Right lobe of liver (tissue), 4 donors: Measurements from ENCODE around the gene UVRAG.

ENCODE experiments used
- CTCF ChIP-seq, 4 donors: fragments of 200-600 bp in 3 of 4; fragments of 450-650 bp in 1 of 4; IDR thresholded peaks; one replicate each; pipeline versions ENCODE4 v1.5.1 to v1.8.0; 2016 to 2022; ENCODE audit warnings: antibody characterized with exemption in 4 of 4, mild to moderate bottlenecking in 2 of 4
- POLR2A ChIP-seq: fragments of 450-650 bp; IDR thresholded peaks from one replicate; pipeline ENCODE4 v1.6.1; 2017; ENCODE audit warnings: antibody characterized with exemption, mild to moderate bottlenecking
- donor health status: DM: no; HTN: no; CAD: no.
- donor health status: DM: no; HTN: no; CAD: no.
- donor health status: DM: no; HTN: yes; CAD: no.

GRCh38 chr11:76173663-76174062, 358.7 kb downstream of the UVRAG start:
- no peak for TF ChIP-seq CTCF (IDR thresholded peaks at IDR 0.05)
- no peak for TF ChIP-seq POLR2A
